Stimulated activated naive CD4-positive, alpha-beta T cell treated with Interleukin-2 at 50 U/mL for 16 hours (primary cell): Measurements from ENCODE around the gene CKS1B.
A peak's percentile ranks its signal among the peaks of the same experiment; 100 is the strongest.
"Not testable (repeated sequence)": the region's sequence is repeated elsewhere in the genome, so short reads cannot be mapped to it uniquely, and the experiment has no call there.

ENCODE experiments used
- DNase-seq: peaks from one replicate; lab custom pipeline; 2025; lab: John Stamatoyannopoulos, UW

The CKS1B gene

DNA sequence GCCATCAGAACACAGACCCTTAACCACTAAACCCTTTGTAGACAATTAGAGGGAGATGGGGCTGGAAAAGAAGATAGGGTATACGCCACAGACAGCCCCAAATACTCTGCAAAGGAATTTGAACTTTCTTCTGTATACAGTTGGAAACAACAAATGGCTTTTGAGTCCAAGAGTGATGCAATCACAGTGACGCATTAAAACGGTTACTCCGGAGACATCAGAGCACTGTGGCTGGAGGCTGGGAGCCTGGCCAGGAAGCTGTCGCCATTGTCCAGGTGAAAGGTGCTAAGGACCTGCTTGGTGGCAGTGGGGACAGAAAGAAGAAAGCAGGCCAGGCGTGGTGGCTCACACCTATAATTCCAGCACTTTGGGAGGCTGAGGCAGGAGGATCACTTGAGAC lies 12.8 kb downstream of the CKS1B start:
- DNase-seq, result no peak

DNA sequence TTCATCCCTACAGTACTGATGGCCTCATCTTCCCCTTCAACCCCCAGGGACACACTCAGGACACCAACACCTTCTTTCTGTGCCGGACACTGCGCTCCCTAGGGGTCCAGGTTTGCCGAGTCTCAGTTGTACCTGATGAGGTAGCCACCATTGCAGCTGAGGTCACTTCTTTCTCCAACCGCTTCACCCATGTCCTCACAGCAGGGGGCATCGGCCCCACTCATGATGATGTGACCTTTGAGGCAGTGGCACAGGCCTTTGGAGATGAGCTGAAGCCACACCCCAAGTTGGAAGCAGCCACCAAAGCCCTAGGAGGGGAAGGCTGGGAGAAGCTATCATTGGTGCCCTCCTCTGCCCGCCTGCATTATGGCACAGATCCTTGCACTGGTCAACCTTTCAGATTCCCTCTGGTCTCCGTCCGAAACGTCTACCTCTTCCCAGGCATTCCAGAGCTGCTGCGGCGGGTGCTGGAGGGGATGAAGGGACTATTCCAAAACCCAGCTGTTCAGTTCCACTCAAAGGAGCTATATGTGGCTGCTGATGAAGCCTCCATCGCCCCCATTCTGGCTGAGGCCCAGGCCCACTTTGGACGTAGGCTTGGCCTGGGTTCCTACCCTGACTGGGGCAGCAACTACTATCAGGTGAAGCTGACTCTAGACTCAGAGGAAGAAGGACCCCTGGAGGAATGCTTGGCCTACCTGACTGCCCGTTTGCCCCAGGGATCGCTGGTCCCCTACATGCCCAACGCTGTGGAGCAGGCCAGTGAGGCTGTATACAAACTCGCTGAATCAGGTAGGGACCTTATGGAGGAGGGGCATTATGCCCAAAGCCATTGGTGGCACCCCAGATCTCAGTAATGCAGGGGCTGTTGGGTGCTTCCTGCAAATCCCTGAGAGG lies 13.8 kb downstream of the CKS1B start:
- DNase-seq, result no peak

DNA sequence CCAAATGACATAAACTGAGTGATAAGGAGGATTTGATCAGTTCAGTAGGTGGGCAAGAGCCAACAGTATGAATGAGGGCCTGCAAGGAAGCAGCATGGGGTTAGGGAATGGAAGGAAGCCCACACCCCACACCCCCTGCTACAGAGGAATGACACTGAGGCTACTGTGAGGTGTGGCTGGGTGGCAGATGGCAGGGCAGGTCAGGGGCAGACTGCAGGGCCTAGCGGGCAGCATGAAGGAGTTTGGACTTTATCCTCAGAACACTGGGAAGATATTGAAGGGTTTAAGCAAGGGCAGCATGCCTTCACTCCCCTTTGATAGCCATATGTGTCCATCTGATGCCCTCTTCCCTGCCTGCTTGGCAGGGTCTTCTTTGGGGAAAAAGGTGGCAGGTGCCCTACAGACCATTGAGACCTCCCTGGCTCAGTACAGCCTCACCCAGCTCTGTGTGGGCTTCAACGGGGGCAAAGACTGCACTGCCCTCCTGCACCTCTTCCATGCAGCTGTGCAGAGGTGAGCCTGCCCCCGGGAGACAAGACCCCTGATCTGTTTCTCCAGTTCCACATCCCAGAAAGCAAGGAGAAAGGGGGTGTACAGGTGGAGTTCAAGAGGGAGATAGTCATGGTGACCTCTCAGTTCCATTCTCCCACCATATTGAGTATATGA lies 14.8 kb downstream of the CKS1B start:
- DNase-seq, result no peak

GRCh38 chr1:154990276-154990675 lies 15.8 kb downstream of the CKS1B start:
- no peak for DNase-seq

GRCh38 chr1:154992721-154993571 lies 18.5 kb downstream of the CKS1B start:
- no peak for DNase-seq

DNA sequence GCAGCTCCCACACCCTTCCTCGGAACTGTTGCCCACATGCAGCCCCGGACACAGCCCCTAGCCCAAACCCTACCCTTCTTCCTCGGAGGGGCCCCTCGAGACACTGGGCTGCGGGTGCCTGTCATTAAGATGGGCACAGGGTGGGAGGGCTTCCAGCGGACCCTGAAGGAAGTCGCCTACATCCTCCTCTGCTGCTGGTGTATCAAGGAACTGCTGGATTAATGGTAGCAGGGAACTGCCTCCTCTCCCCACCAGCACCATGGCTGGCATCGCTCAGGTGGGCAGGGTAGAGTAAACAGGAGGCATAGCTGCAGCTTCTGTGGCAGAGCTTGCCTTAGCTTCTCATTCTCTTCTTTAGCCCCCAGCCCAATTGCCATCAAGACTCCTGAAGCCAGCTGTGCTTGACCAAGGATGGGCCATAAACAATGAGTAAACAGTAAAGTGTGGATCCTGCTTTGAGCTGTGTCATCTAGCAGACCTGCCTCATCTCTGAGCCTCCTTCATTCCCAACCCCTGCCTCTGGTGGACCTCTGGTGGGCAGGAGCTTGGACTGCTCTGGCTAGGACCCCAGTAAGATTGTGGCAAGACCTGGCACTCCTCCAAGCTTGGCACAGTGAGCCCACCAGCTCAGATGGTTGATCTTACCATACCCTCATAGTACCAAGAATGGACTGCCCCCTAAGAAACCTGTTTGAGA lies 19.2 kb downstream of the CKS1B start, which contains the start of gene LENEP:
Gene LENEP (plus strand): TSS at position 15 of the 697 bp plus-strand sequence. CDS start 22 bp downstream, at position 37.
- no peak for DNase-seq

DNA sequence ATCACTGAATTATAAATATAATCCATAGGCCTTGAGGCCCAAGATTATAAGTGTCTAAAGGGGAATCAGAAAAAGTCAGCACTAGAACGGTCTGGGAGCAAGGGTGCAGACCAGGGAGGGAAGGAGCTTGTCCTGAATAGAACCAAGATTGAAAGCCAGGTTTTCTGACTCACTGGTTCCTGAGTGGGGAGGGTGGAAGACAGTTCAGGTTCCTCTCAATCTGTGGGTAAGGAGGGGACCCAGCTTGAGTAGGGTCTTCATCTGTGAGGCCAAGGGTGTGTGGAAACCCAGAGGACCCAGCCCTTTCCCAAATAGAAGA lies 19.7 kb downstream of the CKS1B start:
- DNase-seq, result no peak

- DNase-seq, result no peak
Observed at GRCh38 chr1:154994591-154994990, 20.1 kb downstream of the CKS1B start.

DNA sequence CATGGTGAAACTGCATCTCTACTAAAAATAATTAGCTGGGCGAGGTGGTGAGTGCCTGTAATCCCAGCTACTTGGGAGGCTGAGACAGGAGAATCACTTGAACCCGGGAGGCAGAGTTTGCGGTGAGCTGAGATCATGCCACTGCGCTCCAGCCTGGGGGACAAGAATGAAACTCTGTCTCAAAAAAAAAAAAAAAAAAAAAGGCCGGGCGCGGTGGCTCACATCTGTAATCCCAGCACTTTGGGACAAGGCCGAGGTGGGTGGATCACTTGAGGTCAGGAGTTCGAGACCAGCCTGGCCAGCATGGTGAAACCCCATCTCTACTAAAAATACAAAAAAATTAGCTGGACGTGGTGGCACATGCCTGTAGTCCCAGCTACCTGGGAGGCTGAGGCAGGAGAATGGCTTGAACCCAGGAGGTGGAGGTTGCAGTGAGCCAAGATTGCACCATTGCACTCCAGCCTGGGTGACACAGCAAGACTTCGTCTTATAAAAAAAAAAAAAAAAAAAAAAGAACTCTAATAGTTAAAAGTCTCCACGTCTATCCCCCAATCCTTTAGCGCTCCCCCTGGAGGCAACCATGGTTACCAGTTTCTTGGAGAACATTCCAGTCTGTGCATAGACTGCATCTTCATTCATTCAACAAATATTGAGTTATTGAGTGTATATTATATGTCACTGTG lies 21.0 kb downstream of the CKS1B start:
- DNase-seq, result not testable (repeated sequence)

DNA sequence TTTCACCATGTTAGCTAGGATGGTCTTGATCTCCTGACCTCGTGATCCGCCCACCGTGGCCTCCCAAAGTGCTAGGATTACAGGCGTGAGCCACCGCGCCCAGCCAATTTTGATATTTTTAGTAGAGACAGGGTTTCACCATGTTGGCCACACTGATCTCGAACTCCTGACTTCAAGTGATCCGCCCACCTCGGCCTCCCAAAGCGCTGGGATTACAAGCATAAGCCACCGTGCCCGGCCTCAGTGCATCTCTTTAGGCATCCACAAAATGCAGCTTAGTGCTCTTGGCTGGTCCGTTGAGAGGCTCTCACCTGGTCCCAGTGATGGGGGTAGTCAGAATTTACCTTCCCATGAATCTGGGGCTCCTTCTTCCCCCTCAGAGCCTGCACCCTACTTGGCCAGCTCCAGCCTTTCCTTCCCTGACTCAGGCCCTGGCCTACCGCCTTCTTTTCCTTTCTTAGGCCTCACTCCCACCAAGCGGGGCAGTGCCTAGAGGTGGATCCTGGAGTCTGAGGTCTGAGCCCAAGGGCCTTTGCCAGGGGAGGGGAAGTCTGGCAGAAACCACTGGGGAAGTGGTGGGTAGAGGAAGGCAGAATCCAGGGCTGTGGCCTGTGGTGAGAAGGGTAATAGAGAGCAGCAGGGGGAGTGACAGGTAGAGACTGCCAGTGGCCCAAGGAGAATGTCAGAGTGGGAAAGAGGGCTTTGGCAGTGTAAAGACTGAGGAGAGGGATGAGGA lies 22.7 kb downstream of the CKS1B start:
- DNase-seq, result no peak

DNA sequence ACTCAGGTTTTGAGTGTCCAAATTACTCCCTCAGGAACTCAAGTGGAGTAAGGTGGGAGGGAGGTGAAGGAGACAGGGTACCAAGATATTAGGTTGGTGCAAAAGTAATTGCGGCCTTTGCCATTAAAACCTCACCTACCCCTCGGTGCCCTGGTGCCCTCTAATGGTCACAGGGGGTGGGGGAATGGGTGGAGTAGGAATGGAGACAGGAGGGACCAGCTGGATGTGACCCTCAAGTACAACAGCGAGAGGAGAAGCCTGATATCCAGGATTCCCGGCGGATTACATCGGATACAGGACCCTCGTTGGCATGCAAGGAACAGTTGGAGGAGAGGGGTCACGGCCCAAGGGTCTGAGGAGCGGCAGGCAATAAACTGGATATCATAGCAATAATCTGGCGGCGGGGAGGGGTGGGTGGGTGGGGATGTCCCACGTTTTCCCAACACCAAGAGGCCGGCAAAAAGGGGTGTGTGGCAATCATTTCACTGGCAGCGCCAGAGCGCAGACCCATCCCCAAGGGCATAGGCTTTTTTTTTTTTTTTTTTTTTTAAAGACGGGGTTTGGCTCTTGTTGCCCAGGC lies 23.8 kb downstream of the CKS1B start:
- no peak for DNase-seq

- DNase-seq, result peak; percentile 64
Observed at GRCh38 chr1:154998818-154999570, 24.5 kb downstream of the CKS1B start.

GRCh38 chr1:154999571-155000410 lies 25.3 kb downstream of the CKS1B start:
- DNase-seq, result peak; percentile 64

- peak; percentile 47 for DNase-seq
Observed at GRCh38 chr1:155000411-155000725, 25.9 kb downstream of the CKS1B start.

DNA sequence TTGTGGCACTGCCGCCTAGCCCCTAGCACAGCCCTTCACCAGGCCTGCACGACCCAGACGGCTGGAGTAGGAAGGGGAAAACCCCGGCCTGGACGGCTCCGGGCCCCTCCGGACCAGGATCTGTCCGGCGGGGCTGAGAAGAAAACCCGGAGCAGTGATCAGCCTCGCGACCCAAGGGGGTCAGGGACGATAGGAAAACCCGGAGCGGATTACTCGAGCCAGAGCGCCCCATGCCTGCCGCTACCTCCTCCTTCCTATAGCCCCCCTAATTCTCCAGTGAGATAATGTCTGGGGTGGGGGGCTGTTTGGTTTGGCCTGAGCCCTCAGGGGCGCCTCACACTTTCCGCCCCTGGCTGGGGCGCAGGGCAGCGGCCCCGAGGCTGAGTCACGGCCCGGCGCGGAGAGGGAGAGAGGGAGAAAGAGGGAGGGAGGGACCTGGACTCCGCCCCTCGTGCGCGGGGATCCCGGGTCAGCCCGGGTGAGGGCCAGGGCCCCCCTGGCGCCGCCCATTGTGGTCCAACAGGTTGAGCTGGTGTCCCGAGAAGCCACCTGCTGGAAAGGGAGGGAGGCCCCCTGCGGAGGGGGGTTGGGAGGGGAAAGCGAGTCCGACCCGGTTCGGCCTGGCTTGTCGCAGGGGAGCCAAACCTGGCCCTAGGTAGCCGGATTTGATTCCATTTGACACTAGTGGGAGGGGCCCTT lies 26.4 kb downstream of the CKS1B start:
- DNase-seq, result peak; percentile 78

GRCh38 chr1:155001425-155001674 lies 26.9 kb downstream of the CKS1B start:
- DNase-seq, result no peak

- DNase-seq, result peak; percentile 100
Observed at GRCh38 chr1:155001675-155002463, 27.4 kb downstream of the CKS1B start.
